Right atrium auricular region (tissue), 2 donors: ENCODE results near the gene ZNF778. TPM values are rescaled to one million over a fixed set of nuclear protein-coding genes. Genes with fewer than 3 reads are reported as not detected.

Experiments used
- DNase-seq: peaks from one replicate; pipeline ENCODE4 v3.0.0-alpha.2; 2019; ENCODE audit warnings: low spot score
- H3K27ac ChIP-seq, 2 donors: fragments of 200-600 bp; sonication (generic); 1 replicate in 1 of 2; 2 replicates in 1 of 2; pipeline ENCODE4 v1.5.1; 2016 to 2019
- H3K27me3 ChIP-seq, 2 donors: fragments of 200-600 bp; sonication (generic); one replicate each; pipeline versions ENCODE4 v1.5.1 to v1.6.0; 2017 to 2019
- H3K36me3 ChIP-seq: fragments of 200-600 bp; sonication (generic); one replicate; pipeline ENCODE4 v1.5.1; 2016
- H3K4me1 ChIP-seq, 2 donors: fragments of 200-600 bp; sonication (generic); one replicate each; pipeline versions ENCODE4 v1.5.1 to v1.6.0; 2017 to 2019
- H3K4me3 ChIP-seq, 2 donors: fragments of 200-600 bp; sonication (generic); 1 replicate in 1 of 2; 2 replicates in 1 of 2; pipeline ENCODE4 v1.5.1; 2017 to 2019; ENCODE audit warnings: mild to moderate bottlenecking in 1 of 2, moderate library complexity in 1 of 2
- H3K9me3 ChIP-seq, 2 donors: fragments of 200-600 bp; sonication (generic); one replicate each; pipeline ENCODE4 v1.5.1; 2019
- CTCF ChIP-seq, 2 donors: fragments of 200-600 bp; sonication (generic); IDR thresholded peaks; one replicate each; pipeline ENCODE4 v1.5.1; 2019; ENCODE audit warnings: antibody characterized with exemption in 2 of 2
- total RNA-seq, 2 donors: library from RNA; depleted of rRNA; stranded (reverse); fragments of >200 nt; gene quantifications; one replicate each; pipeline ENCODE4 v1.1.0, GENCODE V29; 2016

ZNF778 gene
- total RNA-seq, 2 donors from 2014 or later: 5.7 to 8.0 TPM

- Histone ChIP-seq H3K4me3 (no peak overlapping the region), H3K27me3 (no peaks in the 10 kb centered on the region), H3K27ac (no peak overlapping the region), H3K36me3 (no peaks in the 10 kb centered on the region), H3K9me3 (no peaks in the 10 kb centered on the region), H3K4me1 (no peaks in the 10 kb centered on the region)
- no peak for DNase-seq
- TF ChIP-seq CTCF (IDR thresholded peaks at IDR 0.05): no peak
These were observed 7.2 kb upstream of the ZNF778 start for GRCh38 chr16:89210165-89210903.

DNA sequence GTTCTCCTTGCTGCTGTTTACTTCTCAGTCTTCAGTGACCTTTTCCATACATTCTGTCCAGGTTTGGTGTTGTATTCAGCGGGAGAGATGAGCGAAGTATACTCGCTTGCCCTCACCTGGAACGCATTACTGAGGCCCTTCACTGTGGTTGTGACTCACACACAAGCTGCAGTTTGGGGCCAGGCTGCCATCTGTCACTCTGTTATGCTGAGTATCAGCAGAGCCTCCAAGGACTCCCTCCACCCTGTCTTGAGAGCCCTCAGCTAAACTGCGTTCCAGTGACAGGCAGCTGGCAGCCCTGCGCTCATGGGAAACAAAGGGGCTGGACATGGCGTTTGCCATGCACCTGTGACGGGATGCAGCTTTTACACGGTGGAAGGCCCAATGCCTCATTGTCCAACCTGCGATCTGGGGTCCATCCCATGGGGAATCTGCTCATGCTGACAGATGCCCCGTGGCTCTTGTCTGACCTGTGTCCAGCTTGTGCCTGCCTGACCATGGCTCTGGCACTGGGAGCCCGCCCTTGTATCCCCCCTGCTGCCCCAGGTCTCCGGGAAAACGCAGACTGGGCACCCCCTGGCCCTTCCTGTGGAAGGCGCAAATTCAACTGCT lies 6.5 kb upstream of the ZNF778 start:
- TF ChIP-seq CTCF (IDR thresholded peaks at IDR 0.05): no peak
- Histone ChIP-seq H3K4me1 (peaks cover 0 to 3% of the 10 kb centered on the region in 2 donors), H3K9me3 (no peaks in the 10 kb centered on the region), H3K27ac (no peak overlapping the region), H3K4me3 (no peak overlapping the region), H3K27me3 (no peaks in the 10 kb centered on the region), H3K36me3 (no peaks in the 10 kb centered on the region)
- no peak for DNase-seq

- Histone ChIP-seq H3K36me3 (peaks cover 7% of the 10 kb centered on the region), H3K4me3 (peak overlapping the region; percentile 65 to 85), H3K27ac (peak overlapping the region; percentile 91 to 93), H3K9me3 (no peaks in the 10 kb centered on the region), H3K27me3 (no peaks in the 10 kb centered on the region), H3K4me1 (peaks cover 0 to 25% of the 10 kb centered on the region in 2 donors)
- DNase-seq: peak; percentile 86
- peak; percentile 38 to 74 for TF ChIP-seq CTCF (IDR thresholded peaks at IDR 0.05)
These were observed 977 bp upstream of the ZNF778 start for GRCh38 chr16:89216315-89217137.

DNA sequence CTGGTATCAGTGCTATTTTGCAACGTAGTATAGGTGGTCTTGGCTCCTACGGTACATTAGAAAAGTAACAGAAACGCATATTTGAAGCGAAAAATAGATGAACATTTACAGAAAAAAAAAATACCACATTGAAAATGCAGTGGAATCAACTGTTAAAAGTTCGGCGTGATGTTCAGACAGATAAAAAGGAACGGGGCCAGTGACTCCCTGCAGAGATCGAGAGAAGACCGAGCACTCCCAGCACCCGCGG lies 440 bp upstream of the ZNF778 start:
- H3K27me3 ChIP-seq: no peaks in the 10 kb centered on the region
- peaks cover 11% of the 10 kb centered on the region for H3K36me3 ChIP-seq
- peak overlapping the region; percentile 91 to 93 for H3K27ac ChIP-seq
- no peak for DNase-seq
- no peak for TF ChIP-seq CTCF (IDR thresholded peaks at IDR 0.05)
- H3K4me1 ChIP-seq: peaks cover 0 to 25% of the 10 kb centered on the region in 2 donors
- H3K9me3 ChIP-seq: no peaks in the 10 kb centered on the region
- H3K4me3 ChIP-seq: peak overlapping the region; percentile 65 to 85

- peaks cover 30% of the 10 kb centered on the region for H3K36me3 ChIP-seq
These were observed 1.9 kb downstream of the ZNF778 start for GRCh38 chr16:89219365-89219764.

More at GRCh38 chr16:89219365-89219764, 1.9 kb downstream of the ZNF778 start:
- Histone ChIP-seq H3K4me3 (no peak overlapping the region), H3K27me3 (no peaks in the 10 kb centered on the region), H3K9me3 (no peaks in the 10 kb centered on the region), H3K4me1 (peaks cover 0 to 25% of the 10 kb centered on the region in 2 donors), H3K27ac (no peak overlapping the region)
- no peak for DNase-seq
- no peak for TF ChIP-seq CTCF (IDR thresholded peaks at IDR 0.05)
